Smooth muscle cell (in vitro differentiated cells): ENCODE measurements around the gene ADAR. TPM values are rescaled to one million over a fixed set of nuclear protein-coding genes. Genes with fewer than 3 reads are reported as not detected.

Experiments used
- DNase-seq: peaks from one replicate; lab custom pipeline; 2025; ENCODE audit not compliant: unreplicated experiment; lab: John Stamatoyannopoulos, UW
- H2AFZ ChIP-seq: fragments of 200-600 bp; sonication (generic); 2 replicates; pipeline ENCODE4 v1.6.0; 2016; ENCODE audit warnings: antibody characterized with exemption, low read depth, mild to moderate bottlenecking
- H3F3A ChIP-seq: fragments of 200-600 bp; sonication (generic); 2 replicates; pipeline ENCODE4 v1.6.0; 2017; ENCODE audit warnings: antibody characterized with exemption, low read depth
- H3K27ac ChIP-seq: fragments of 200-600 bp; sonication (generic); 2 replicates; pipeline ENCODE4 v1.5.1; 2016; ENCODE audit warnings: low read depth, mild to moderate bottlenecking
- H3K27me3 ChIP-seq: fragments of 200-600 bp; sonication (generic); 2 replicates; pipeline ENCODE4 v1.6.1; 2016; ENCODE audit warnings: low read depth, mild to moderate bottlenecking
- H3K36me3 ChIP-seq: fragments of 200-600 bp; sonication (generic); 2 replicates; pipeline ENCODE4 v1.5.1; 2016; ENCODE audit warnings: low read depth
- H3K4me1 ChIP-seq: fragments of 200-600 bp; sonication (generic); 2 replicates; pipeline ENCODE4 v1.5.1; 2016; ENCODE audit warnings: low read depth
- H3K4me2 ChIP-seq: fragments of 200-600 bp; sonication (generic); 2 replicates; pipeline ENCODE4 v1.6.0; 2016; ENCODE audit warnings: mild to moderate bottlenecking
- H3K4me3 ChIP-seq: fragments of 200-600 bp; sonication (generic); 2 replicates; pipeline ENCODE4 v1.5.1; 2016; ENCODE audit warnings: mild to moderate bottlenecking
- H3K79me2 ChIP-seq: fragments of 200-600 bp; sonication (generic); 2 replicates; pipeline ENCODE4 v1.6.0; 2016; ENCODE audit warnings: low read depth, mild to moderate bottlenecking
- H3K9ac ChIP-seq: fragments of 200-600 bp; sonication (generic); 2 replicates; pipeline ENCODE4 v1.6.0; 2016; ENCODE audit warnings: low read depth
- H3K9me3 ChIP-seq: fragments of 200-600 bp; sonication (generic); replicated peaks from 2 replicates; pipeline ENCODE4 v1.5.1; 2016; ENCODE audit warnings: low read depth
- H4K20me1 ChIP-seq: fragments of 200-600 bp; sonication (generic); 2 replicates; pipeline ENCODE4 v1.6.0; 2016; ENCODE audit warnings: low read depth
- WGBS: methylation state at CpG from one replicate; pipeline ENCODE4 v1.1.7; 2016; ENCODE audit warnings: low lambda C conversion rate; 5-methylcytosine and 5-hydroxymethylcytosine counted together
- polyA plus RNA-seq: library from polyadenylated mRNA; unstranded; fragments of >200 nt; fragmentation: Nextera tagmentation; extraction: Ambion mirVana; gene quantifications from 2 replicates; pipeline ENCODE4 v1.2.1, GENCODE V29; 2016
- total RNA-seq: library from RNA; depleted of rRNA; stranded (reverse); fragments of >200 nt; gene quantifications from 2 replicates; pipeline ENCODE4 v1.2.3, GENCODE V29; 2014
- TF ChIP-seq, protein P1 (sequence below): fragments of 200-600 bp; sonication (generic); IDR thresholded peaks from 2 replicates; pipeline ENCODE4 v1.5.1; 2017; ENCODE audit warnings: borderline replicate concordance, mild to moderate bottlenecking, antibody characterized with exemption; ENCODE audit not compliant: insufficient read depth, poor library complexity, severe bottlenecking

ADAR gene
- total and polyA plus RNA-seq, 2 experiments from 2014 or later = 39.1 to 80.6 TPM

DNA sequence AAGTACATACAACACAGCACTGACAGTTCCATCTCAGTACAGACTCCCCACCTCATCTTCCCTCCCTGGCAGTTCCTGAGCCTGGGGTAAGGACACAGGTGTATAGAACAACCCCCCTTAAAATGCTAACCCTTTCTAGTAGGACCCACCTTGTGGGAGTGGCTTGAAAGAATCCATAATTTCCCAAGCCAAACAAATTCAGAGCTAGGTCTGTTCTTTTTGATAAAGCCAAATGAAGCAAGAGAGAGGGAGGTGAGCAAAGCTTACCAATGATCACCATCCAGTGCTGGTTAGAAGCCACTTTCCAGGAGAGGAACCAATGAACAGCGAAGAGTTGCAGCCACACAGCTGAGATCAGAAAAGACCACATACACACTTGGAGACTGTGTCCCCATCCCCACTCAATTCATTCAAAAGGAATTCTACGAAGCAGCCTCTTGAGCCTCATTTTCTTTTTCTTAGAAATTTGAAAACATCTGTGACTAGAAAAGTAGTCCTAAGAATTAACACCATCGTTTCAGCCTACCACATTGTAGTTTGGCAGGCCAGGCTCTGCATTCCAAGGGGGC, 58.7 kb downstream of the ADAR start:
- no peaks in the 10 kb centered on the region for H3K9me3 ChIP-seq
- H3K27me3 ChIP-seq = no peaks in the 10 kb centered on the region
- WGBS = 98% methylated on average over 3 of the region's 3 CpGs
- no peak overlapping the region for H3K9ac ChIP-seq
- TF ChIP-seq, protein P1, sequence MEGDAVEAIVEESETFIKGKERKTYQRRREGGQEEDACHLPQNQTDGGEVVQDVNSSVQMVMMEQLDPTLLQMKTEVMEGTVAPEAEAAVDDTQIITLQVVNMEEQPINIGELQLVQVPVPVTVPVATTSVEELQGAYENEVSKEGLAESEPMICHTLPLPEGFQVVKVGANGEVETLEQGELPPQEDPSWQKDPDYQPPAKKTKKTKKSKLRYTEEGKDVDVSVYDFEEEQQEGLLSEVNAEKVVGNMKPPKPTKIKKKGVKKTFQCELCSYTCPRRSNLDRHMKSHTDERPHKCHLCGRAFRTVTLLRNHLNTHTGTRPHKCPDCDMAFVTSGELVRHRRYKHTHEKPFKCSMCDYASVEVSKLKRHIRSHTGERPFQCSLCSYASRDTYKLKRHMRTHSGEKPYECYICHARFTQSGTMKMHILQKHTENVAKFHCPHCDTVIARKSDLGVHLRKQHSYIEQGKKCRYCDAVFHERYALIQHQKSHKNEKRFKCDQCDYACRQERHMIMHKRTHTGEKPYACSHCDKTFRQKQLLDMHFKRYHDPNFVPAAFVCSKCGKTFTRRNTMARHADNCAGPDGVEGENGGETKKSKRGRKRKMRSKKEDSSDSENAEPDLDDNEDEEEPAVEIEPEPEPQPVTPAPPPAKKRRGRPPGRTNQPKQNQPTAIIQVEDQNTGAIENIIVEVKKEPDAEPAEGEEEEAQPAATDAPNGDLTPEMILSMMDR = no peak
- H2AFZ ChIP-seq = no peak overlapping the region
- H3K4me3 ChIP-seq = no peak overlapping the region
- H3K4me2 ChIP-seq = no peak overlapping the region
- H3K4me1 ChIP-seq = no peaks in the 10 kb centered on the region
- no peaks in the 10 kb centered on the region for H3K79me2 ChIP-seq
- peaks cover 12% of the 10 kb centered on the region for H3F3A ChIP-seq
- no peak for DNase-seq
- H3K36me3 ChIP-seq = peaks cover 7% of the 10 kb centered on the region
- H4K20me1 ChIP-seq = peaks cover 26% of the 10 kb centered on the region
- H3K27ac ChIP-seq = no peak overlapping the region

DNA sequence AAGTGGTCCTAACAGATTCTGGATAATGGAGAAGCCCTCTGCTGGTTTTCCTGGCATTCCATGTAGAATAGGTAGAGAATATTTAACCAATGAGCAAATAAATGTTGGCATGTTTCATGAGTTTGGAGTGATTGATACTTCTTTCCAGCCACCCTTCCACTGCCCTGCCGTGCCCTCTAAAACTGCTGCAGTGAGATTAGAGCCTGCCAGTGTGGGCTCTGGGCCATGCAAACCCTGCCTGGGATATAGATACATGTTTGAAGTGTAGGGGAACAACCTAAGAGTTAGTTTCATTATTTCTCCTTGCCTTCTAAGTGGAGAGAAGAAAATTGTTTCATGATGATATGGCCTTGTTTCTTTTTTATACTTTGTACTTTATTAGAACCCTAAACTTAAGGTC, 60.0 kb downstream of the ADAR start:
- Histone ChIP-seq H3K36me3 (peaks cover 3% of the 10 kb centered on the region), H3F3A (peaks cover 12% of the 10 kb centered on the region), H3K4me3 (no peak overlapping the region), H3K27me3 (no peaks in the 10 kb centered on the region), H2AFZ (no peak overlapping the region), H3K4me2 (no peak overlapping the region), H3K9ac (no peak overlapping the region), H3K79me2 (no peaks in the 10 kb centered on the region), H3K9me3 (no peaks in the 10 kb centered on the region), H3K4me1 (no peaks in the 10 kb centered on the region), H4K20me1 (peaks cover 22% of the 10 kb centered on the region), H3K27ac (no peak overlapping the region)
- WGBS = 92% methylated on average over 1 of the region's 1 CpG
- no peak for DNase-seq
- TF ChIP-seq, protein P1 = no peak

DNA sequence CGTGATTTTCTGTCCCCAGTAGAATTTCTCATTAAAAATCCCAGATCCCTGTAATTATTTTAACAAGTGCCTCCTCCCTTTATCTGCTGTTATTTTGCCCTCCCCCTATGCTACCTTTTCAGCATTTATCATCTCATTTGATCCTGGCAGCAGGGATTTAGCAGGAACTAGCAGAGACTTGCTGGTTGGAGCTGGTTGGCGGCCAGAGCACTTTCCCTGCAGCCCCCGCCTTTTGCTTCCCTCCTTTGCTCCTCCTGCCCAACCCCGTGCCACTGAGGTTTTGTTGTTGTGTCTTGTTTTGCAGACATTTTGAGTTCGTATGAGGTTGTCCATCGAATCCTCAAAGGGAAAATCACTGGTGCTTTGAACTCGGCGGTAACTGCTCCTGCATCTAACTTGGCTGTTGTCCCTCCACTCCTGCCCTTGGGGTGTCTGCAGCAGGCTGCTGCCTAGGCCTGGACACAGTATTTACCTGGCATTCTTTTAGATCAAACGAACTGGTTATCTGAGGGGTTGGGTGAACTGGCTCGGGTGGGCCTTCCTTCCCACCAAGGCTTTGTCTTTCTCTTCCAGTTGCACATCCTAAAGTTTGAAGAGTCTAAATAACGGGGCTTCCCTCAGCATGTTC, 60.8 kb downstream of the ADAR start:
- H4K20me1 ChIP-seq = peaks cover 14% of the 10 kb centered on the region
- TF ChIP-seq, protein P1 = no peak
- H3K9me3 ChIP-seq = no peaks in the 10 kb centered on the region
- no peak overlapping the region for H3K4me3 ChIP-seq
- DNase-seq = no peak
- no peak overlapping the region for H3K9ac ChIP-seq
- H2AFZ ChIP-seq = no peak overlapping the region
- H3K4me1 ChIP-seq = no peaks in the 10 kb centered on the region
- H3K4me2 ChIP-seq = no peak overlapping the region
- H3K79me2 ChIP-seq = no peaks in the 10 kb centered on the region
- H3K27ac ChIP-seq = no peak overlapping the region
- peaks cover 5% of the 10 kb centered on the region for H3K27me3 ChIP-seq
- H3F3A ChIP-seq = peaks cover 8% of the 10 kb centered on the region
- no peaks in the 10 kb centered on the region for H3K36me3 ChIP-seq
- WGBS = 82% methylated on average over 11 of the region's 11 CpGs
